Type B pancreatic cell (in vitro differentiated cells): Measurements from ENCODE around the gene MRTFA. TPM values are rescaled to one million over a fixed set of nuclear protein-coding genes. Genes with fewer than 3 reads are reported as not detected.

Experiments used
- DNase-seq: peaks from one replicate; pipeline ENCODE4 v3.0.0; 2021; ENCODE audit warnings: mixed read lengths; ENCODE audit not compliant: unreplicated experiment; ENCODE audit errors: extremely low spot score
- H3K27ac Mint-ChIP-seq: 2 replicates; pipeline ENCODE4 v1.8.0; 2021; ENCODE audit warnings: mild to moderate bottlenecking, mixed read lengths
- H3K27me3 Mint-ChIP-seq: 2 replicates; pipeline ENCODE4 v1.8.0; 2021; ENCODE audit warnings: mixed read lengths
- H3K36me3 Mint-ChIP-seq: 2 replicates; pipeline ENCODE4 v1.8.0; 2021; ENCODE audit warnings: mixed read lengths
- H3K4me1 Mint-ChIP-seq: one replicate; pipeline ENCODE4 v1.8.0; 2021; ENCODE audit warnings: mixed read lengths; ENCODE audit not compliant: unreplicated experiment
- H3K4me3 Mint-ChIP-seq: 2 replicates; pipeline ENCODE4 v1.8.0; 2021; ENCODE audit warnings: mild to moderate bottlenecking, mixed read lengths
- H3K9me3 Mint-ChIP-seq: 2 replicates; pipeline ENCODE4 v1.8.0; 2021; ENCODE audit warnings: mixed read lengths
- CTCF ChIP-seq: fragments of 200-600 bp; sonication (generic); conservative IDR thresholded peaks from 2 replicates; pipeline ENCODE4 v1.5.0; 2021; ENCODE audit warnings: antibody characterized with exemption, mild to moderate bottlenecking
- total RNA-seq: library from RNA; stranded (reverse); gene quantifications from 2 replicates; pipeline ENCODE4 v1.2.1, GENCODE V29; 2021; ENCODE audit warnings: low replicate concordance

The MRTFA gene
- total RNA-seq, 1 donor from 2014 or later: 49.8 TPM

DNA sequence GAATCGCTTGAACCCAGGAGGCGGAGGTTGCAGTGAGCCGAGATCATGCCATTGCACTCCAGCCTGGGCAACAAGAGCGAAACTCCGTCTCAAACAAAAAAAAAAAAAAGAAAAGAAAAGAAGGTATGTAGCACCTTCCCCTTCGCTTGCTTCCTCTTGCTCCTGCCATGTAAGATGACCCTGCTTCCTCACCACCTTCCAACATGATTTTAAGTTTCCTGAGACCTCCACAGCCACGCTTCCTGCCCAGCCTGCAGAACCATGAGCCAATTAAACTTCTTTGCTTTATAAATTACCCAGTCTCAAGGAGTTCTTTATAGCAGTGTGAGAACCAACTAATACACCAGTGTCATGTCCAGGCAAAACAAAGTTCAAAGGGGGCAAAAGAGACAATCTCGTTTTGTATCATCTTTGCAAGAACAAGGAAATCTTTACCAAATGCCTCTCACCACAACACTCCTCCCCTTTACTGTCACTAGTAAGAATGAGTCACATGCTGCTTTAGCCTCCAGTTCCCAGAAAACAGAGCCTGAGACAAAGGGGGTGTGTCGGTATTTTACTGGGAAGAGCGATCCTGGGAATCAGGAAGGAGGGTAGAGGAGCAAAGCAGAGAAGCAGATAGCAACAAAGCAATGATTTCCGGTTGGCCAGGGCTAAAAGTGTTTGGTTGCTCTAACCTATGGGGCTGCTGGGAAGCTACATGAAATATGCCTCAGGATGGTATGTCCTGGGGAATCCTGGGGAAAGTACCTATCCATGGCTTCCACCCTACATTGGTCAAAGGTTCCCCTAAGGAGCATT lies 32.3 kb upstream of the MRTFA start:
- DNase-seq: no peak
- H3K27me3 Mint-ChIP-seq: no peaks in the 10 kb centered on the region
- no peaks in the 10 kb centered on the region for H3K36me3 Mint-ChIP-seq
- peaks cover 19% of the 10 kb centered on the region for H3K4me1 Mint-ChIP-seq
- peaks cover 5% of the 10 kb centered on the region for H3K9me3 Mint-ChIP-seq
- peak overlapping the region; percentile 32 for H3K27ac Mint-ChIP-seq
- no peak overlapping the region for H3K4me3 Mint-ChIP-seq
- no peak for TF ChIP-seq CTCF

- H3K27ac Mint-ChIP-seq: no peak overlapping the region
- no peak for TF ChIP-seq CTCF
Measured at GRCh38 chr22:40666151-40666848, 29.8 kb upstream of the MRTFA start.

GRCh38 chr22:40665312-40665711 lies 28.8 kb upstream of the MRTFA start:
- Mint-ChIP-seq H3K4me3 (no peak overlapping the region), H3K9me3 (peaks cover 5% of the 10 kb centered on the region), H3K27ac (no peak overlapping the region), H3K27me3 (no peaks in the 10 kb centered on the region), H3K4me1 (peaks cover 19% of the 10 kb centered on the region), H3K36me3 (no peaks in the 10 kb centered on the region)
- TF ChIP-seq CTCF: no peak
- no peak for DNase-seq

More at GRCh38 chr22:40666151-40666848, 29.8 kb upstream of the MRTFA start:
- peaks cover 19% of the 10 kb centered on the region for H3K4me1 Mint-ChIP-seq
- no peaks in the 10 kb centered on the region for H3K36me3 Mint-ChIP-seq
- peaks cover 5% of the 10 kb centered on the region for H3K9me3 Mint-ChIP-seq
- no peaks in the 10 kb centered on the region for H3K27me3 Mint-ChIP-seq
- H3K4me3 Mint-ChIP-seq: no peak overlapping the region
- DNase-seq: no peak

- Mint-ChIP-seq H3K27me3 (no peaks in the 10 kb centered on the region), H3K4me1 (peaks cover 8% of the 10 kb centered on the region), H3K9me3 (no peaks in the 10 kb centered on the region)
Measured at GRCh38 chr22:40661671-40662070, 25.2 kb upstream of the MRTFA start.

GRCh38 chr22:40660730-40661129 lies 24.2 kb upstream of the MRTFA start:
- TF ChIP-seq CTCF: no peak
- DNase-seq: no peak
- H3K27ac Mint-ChIP-seq: no peak overlapping the region
- H3K27me3 Mint-ChIP-seq: no peaks in the 10 kb centered on the region
- no peaks in the 10 kb centered on the region for H3K36me3 Mint-ChIP-seq
- no peaks in the 10 kb centered on the region for H3K9me3 Mint-ChIP-seq
- H3K4me1 Mint-ChIP-seq: peaks cover 8% of the 10 kb centered on the region
- H3K4me3 Mint-ChIP-seq: no peak overlapping the region

More at GRCh38 chr22:40661671-40662070, 25.2 kb upstream of the MRTFA start:
- H3K36me3 Mint-ChIP-seq: no peaks in the 10 kb centered on the region
- DNase-seq: no peak
- no peak overlapping the region for H3K27ac Mint-ChIP-seq
- no peak for TF ChIP-seq CTCF
- H3K4me3 Mint-ChIP-seq: no peak overlapping the region
